Stomach (tissue), 9 donors: ENCODE measurements around the gene CLDN20. TPM values are rescaled to one million over a fixed set of nuclear protein-coding genes. Genes with fewer than 3 reads are reported as not detected.

Experiments
- DNase-seq, 2 donors: peaks; one replicate each; pipeline versions ENCODE4 v3.0.0 to v3.0.0-alpha.2; 2013 to 2019
- H3K27ac ChIP-seq, 5 donors: fragments of 200-600 bp in 4 of 5; sonication (generic) in 4 of 5; one replicate each; pipeline ENCODE4 v1.5.1; 2013 to 2019; ENCODE audit warnings: mild to moderate bottlenecking in 1 of 5, moderate library complexity in 1 of 5
- H3K27me3 ChIP-seq, 3 donors: fragments of 200-600 bp; sonication (generic); one replicate each; pipeline ENCODE4 v1.5.1; 2017 to 2019; ENCODE audit warnings: mixed run types in 1 of 3
- H3K36me3 ChIP-seq, 4 donors: fragments of 200-600 bp; sonication (generic); 1 replicate in 3 of 4; 2 replicates in 1 of 4; pipeline ENCODE4 v1.5.1; 2016 to 2019
- H3K4me1 ChIP-seq, 4 donors: fragments of 200-600 bp; sonication (generic); one replicate each; pipeline ENCODE4 v1.5.1; 2016 to 2019
- H3K4me3 ChIP-seq, 4 donors: fragments of 200-600 bp; sonication (generic) in 3 of 4; one replicate each; pipeline ENCODE4 v1.5.1; 2016 to 2019; ENCODE audit warnings: mild to moderate bottlenecking in 1 of 4
- H3K9me3 ChIP-seq, 4 donors: fragments of 200-600 bp; sonication (generic); one replicate each; pipeline ENCODE4 v1.5.1; 2016 to 2019
- EP300 ChIP-seq: sonication (generic); formaldehyde crosslinking; IDR thresholded peaks from one replicate; pipeline ENCODE4 v1.6.1; 2017; ENCODE audit warnings: antibody characterized with exemption
- POLR2A ChIP-seq, 4 donors: fragments of 450-650 bp; IDR thresholded peaks; one replicate each; pipeline ENCODE4 v1.6.1; 2016; ENCODE audit warnings: antibody characterized with exemption in 4 of 4, control low read depth in 2 of 4, mild to moderate bottlenecking in 1 of 4, moderate library complexity in 1 of 4
- POLR2AphosphoS5 ChIP-seq, 3 donors: sonication (generic); formaldehyde crosslinking; IDR thresholded peaks; one replicate each; pipeline ENCODE4 v1.6.1; 2016; ENCODE audit warnings: antibody characterized with exemption in 3 of 3
- WGBS, 5 donors: extraction: QIAGEN DNeasy Blood & Tissue Kit in 3 of 5; methylation state at CpG; one replicate each; pipeline versions ENCODE4 v1.1.5 to v1.1.7; 2013 to 2018; 5-methylcytosine and 5-hydroxymethylcytosine counted together
- intact Hi-C: fragments of 100-400 bp; cut with DNase I; formaldehyde crosslinking; loops from one replicate; pipeline ENCODE4 v1.15.1; 2023; ENCODE audit warnings: low total_unique reads
- polyA plus RNA-seq, 3 donors: library from polyadenylated mRNA; stranded (reverse); fragments of 200-250 nt; gene quantifications; one replicate each; pipeline ENCODE4 v1.2.3, GENCODE V29; 2013
- total RNA-seq, 5 donors: library from RNA; depleted of rRNA; stranded (reverse); fragments of >200 nt; gene quantifications; one replicate each; pipeline versions ENCODE4 v1.1.0 to v1.2.3, GENCODE V29; 2014 to 2016
- TF ChIP-seq, protein P1 (sequence below), 7 experiments: fragments of 450-650 bp in 4 of 7; fragments of 200-600 bp in 3 of 7; sonication (generic) in 3 of 7; IDR thresholded peaks; one replicate each; pipeline ENCODE4 v1.5.1; 2016 to 2019; ENCODE audit warnings: antibody characterized with exemption in 7 of 7, control low read depth in 2 of 7, mild to moderate bottlenecking in 1 of 7
- donor health status: healthy with polysubstance abuse.
- donor health status: Bipolar disorder and iron deficiency.
- donor health status: healthy.

Gene CLDN20
- total and polyA plus RNA-seq, 8 donors, result not detected

DNA sequence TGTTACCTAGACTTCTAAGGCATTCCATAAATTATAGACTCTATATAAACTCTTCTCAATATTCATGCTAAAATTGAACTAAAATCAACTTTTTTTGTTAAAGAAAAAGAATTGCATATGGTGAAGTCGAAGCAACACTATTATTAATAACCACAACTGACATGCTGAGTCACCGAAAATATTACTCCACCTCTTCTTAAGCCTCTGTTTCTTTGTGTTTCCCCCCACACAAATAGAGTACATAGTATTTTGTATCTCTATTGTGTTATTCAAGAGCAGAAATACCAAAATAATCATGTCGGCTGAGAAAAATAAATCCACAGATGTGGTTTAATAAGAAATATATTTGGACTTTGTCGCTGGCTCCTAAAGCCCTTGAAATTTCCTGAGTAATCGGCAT lies 26.7 kb downstream of the CLDN20 start:
- 95 to 98% (median 97%) methylated on average over 5 of the region's 5 CpGs for WGBS, 5 donors
- TF ChIP-seq EP300, result no peak
- TF ChIP-seq POLR2A (IDR thresholded peaks at IDR 0.05), result no peak
- no peak for TF ChIP-seq POLR2AphosphoS5 (IDR thresholded peaks at IDR 0.05)
- TF ChIP-seq, protein P1, sequence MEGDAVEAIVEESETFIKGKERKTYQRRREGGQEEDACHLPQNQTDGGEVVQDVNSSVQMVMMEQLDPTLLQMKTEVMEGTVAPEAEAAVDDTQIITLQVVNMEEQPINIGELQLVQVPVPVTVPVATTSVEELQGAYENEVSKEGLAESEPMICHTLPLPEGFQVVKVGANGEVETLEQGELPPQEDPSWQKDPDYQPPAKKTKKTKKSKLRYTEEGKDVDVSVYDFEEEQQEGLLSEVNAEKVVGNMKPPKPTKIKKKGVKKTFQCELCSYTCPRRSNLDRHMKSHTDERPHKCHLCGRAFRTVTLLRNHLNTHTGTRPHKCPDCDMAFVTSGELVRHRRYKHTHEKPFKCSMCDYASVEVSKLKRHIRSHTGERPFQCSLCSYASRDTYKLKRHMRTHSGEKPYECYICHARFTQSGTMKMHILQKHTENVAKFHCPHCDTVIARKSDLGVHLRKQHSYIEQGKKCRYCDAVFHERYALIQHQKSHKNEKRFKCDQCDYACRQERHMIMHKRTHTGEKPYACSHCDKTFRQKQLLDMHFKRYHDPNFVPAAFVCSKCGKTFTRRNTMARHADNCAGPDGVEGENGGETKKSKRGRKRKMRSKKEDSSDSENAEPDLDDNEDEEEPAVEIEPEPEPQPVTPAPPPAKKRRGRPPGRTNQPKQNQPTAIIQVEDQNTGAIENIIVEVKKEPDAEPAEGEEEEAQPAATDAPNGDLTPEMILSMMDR (IDR thresholded peaks at IDR 0.05), result no peak
- peaks cover 0 to 64% (median 45%) of the 10 kb centered on the region in 4 donors for H3K36me3 ChIP-seq
- no peaks in the 10 kb centered on the region for H3K9me3 ChIP-seq
- no peak overlapping the region for H3K27ac ChIP-seq
- intact Hi-C loops, result no loop called here
- H3K27me3 ChIP-seq, result no peaks in the 10 kb centered on the region
- no peaks in the 10 kb centered on the region for H3K4me1 ChIP-seq
- DNase-seq, result no peak
- H3K4me3 ChIP-seq, result no peak overlapping the region

DNA sequence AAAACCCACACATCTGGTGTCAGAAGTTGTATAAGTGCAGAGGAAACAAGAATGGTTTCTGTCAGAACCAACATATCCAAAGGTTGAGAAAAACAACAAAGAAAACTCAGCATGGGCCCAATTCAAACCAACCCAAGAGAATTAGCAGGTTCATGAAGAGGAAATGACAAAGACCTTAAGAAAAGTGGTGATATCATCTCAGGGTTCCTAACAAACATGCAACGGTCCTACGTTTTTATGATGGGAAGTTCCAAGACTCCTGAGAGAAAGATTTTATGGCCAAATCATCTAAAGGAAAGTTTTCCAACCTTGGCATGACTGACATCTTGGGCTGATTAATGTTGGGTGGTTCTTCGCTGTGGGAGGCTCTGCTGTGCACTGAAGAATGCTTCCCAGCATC lies 27.5 kb downstream of the CLDN20 start:
- no peak overlapping the region for H3K27ac ChIP-seq
- 86 to 95% (median 92%) methylated on average over 3 of the region's 3 CpGs for WGBS, 5 donors
- no peak overlapping the region for H3K4me3 ChIP-seq
- H3K4me1 ChIP-seq, result no peaks in the 10 kb centered on the region
- intact Hi-C loops, result no loop called here
- TF ChIP-seq, protein P1 (IDR thresholded peaks at IDR 0.05), result no peak
- no peak for TF ChIP-seq POLR2A (IDR thresholded peaks at IDR 0.05)
- no peaks in the 10 kb centered on the region for H3K9me3 ChIP-seq
- peaks cover 0 to 66% (median 53%) of the 10 kb centered on the region in 4 donors for H3K36me3 ChIP-seq
- no peaks in the 10 kb centered on the region for H3K27me3 ChIP-seq
- no peak for DNase-seq

DNA sequence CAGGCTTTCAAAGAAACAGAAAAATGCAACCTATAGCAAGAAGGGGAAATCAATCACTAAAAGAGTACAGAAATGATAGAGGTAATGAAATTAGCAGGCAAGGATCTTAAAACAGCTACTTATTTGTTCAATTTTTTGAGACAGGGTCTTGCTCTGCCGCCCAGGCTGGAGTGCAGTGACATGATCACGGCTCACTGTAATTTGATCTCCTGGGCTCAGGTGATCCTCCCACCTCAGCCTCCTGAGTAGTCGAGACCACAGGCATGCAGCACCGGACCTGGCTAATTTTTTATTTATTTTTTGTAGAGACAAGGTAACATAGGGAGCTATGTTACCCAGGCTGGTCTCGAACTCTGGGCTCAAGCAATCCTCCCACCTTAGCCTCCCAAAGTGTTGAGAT lies 28.9 kb downstream of the CLDN20 start:
- no peak for DNase-seq
- WGBS, 5 donors, result 73 to 85% (median 74%) methylated on average over 5 of the region's 5 CpGs
- H3K9me3 ChIP-seq, result no peaks in the 10 kb centered on the region
- peaks cover 3 to 75% (median 65%) of the 10 kb centered on the region in 4 donors for H3K36me3 ChIP-seq
- no peaks in the 10 kb centered on the region for H3K27me3 ChIP-seq
- no peaks in the 10 kb centered on the region for H3K4me1 ChIP-seq
- H3K4me3 ChIP-seq, result no peak overlapping the region
- no peak for TF ChIP-seq EP300
- no peak for TF ChIP-seq POLR2A (IDR thresholded peaks at IDR 0.05)
- no peak for TF ChIP-seq POLR2AphosphoS5 (IDR thresholded peaks at IDR 0.05)
- TF ChIP-seq, protein P1 (IDR thresholded peaks at IDR 0.05), result no peak
- no peak overlapping the region for H3K27ac ChIP-seq
- intact Hi-C loops, result no loop called here

DNA sequence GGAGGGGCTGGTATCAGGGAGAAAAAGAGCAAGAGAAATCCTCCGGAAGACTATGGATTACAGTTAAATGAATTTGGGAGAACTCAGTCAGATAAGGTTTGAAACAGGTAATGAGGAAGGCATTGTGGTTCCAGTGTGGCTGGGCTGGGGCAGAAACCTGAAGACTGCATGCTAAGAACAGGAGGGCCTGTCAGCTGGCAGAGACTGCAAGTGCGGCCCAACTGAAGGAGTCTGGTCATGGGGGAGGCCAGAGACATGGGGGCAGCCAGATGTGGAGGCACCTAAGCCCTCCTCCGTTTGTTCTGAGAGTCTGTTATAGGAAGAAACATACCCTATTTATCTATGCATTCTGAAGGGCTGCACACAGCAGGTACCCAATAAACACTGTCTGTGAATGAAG lies 33.9 kb downstream of the CLDN20 start:
- no peak overlapping the region for H3K4me3 ChIP-seq
- no peaks in the 10 kb centered on the region for H3K9me3 ChIP-seq
- no peak for DNase-seq
- TF ChIP-seq EP300, result no peak
- no peak for TF ChIP-seq POLR2AphosphoS5 (IDR thresholded peaks at IDR 0.05)
- TF ChIP-seq, protein P1 (IDR thresholded peaks at IDR 0.05), result no peak
- no peak for TF ChIP-seq POLR2A (IDR thresholded peaks at IDR 0.05)
- intact Hi-C loops, result no loop called here
- H3K36me3 ChIP-seq, result peaks cover 3 to 62% (median 52%) of the 10 kb centered on the region in 4 donors
- no peaks in the 10 kb centered on the region for H3K4me1 ChIP-seq
- H3K27me3 ChIP-seq, result no peaks in the 10 kb centered on the region
- 89 to 97% (median 89%) methylated on average over 3 of the region's 3 CpGs for WGBS, 5 donors
- H3K27ac ChIP-seq, result no peak overlapping the region
